HepG2 (cell line): ENCODE data around the gene ASH1L. TPM values are rescaled to one million over a fixed set of nuclear protein-coding genes. Genes with fewer than 3 reads are reported as not detected.

Experiments used
- AGO2 ChIP-seq: fragments of 200-400 bp; formaldehyde crosslinking; optimal IDR thresholded peaks from 2 replicates; pipeline ENCODE3; 2017; ENCODE audit warnings: mild to moderate bottlenecking, low read depth, low read length, moderate library complexity
- MAFK ChIP-seq, 2 experiments: IDR thresholded peaks in 1 of 2; conservative IDR thresholded peaks in 1 of 2; 2 replicates each; pipeline ENCODE4 v1.6.1; 2011; ENCODE audit warnings: improper control_type of control experiment in 2 of 2, low read length in 2 of 2
- MEIS2 ChIP-seq: sonication (generic); formaldehyde crosslinking; IDR thresholded peaks from 2 replicates; pipeline ENCODE4 v1.9.0; 2021; ENCODE audit warnings: mild to moderate bottlenecking, missing genetic modification reagents
- RELA ChIP-seq: sonication (generic); formaldehyde crosslinking; IDR thresholded peaks from 2 replicates; pipeline ENCODE4 v1.4.0; 2020; ENCODE audit warnings: missing genetic modification reagents
- SIN3A ChIP-seq: IDR thresholded peaks from 2 replicates; pipeline ENCODE4 v1.6.1; 2011; ENCODE audit warnings: low read depth, mild to moderate bottlenecking, control low read depth, low read length, borderline replicate concordance
- SMC3 ChIP-seq: IDR thresholded peaks from 2 replicates; pipeline ENCODE4 v1.6.1; 2011; ENCODE audit warnings: low read length, improper control_type of control experiment
- TCF7 ChIP-seq: sonication (generic); IDR thresholded peaks from 2 replicates; pipeline ENCODE4 v1.6.1; 2016; ENCODE audit warnings: antibody characterized with exemption, low read depth
- TOPORS ChIP-seq: sonication (generic); formaldehyde crosslinking; IDR thresholded peaks from 2 replicates; pipeline ENCODE4 v1.8.0; 2023; ENCODE audit warnings: mild to moderate bottlenecking, missing genetic modification reagents
- ZFX ChIP-seq: sonication (generic); formaldehyde crosslinking; IDR thresholded peaks from 2 replicates; pipeline ENCODE4 v1.4.0; 2020; ENCODE audit warnings: mild to moderate bottlenecking, low read depth, missing genetic modification reagents, moderate library complexity
- ZMYM4 ChIP-seq: sonication (generic); formaldehyde crosslinking; IDR thresholded peaks from 2 replicates; pipeline ENCODE4 v1.8.1; 2023; ENCODE audit warnings: mild to moderate bottlenecking, missing genetic modification reagents
- ZNF12 ChIP-seq: sonication (generic); formaldehyde crosslinking; IDR thresholded peaks from 2 replicates; pipeline ENCODE4 v1.5.0; 2020; ENCODE audit warnings: missing genetic modification reagents
- ZNF761 ChIP-seq: sonication (generic); formaldehyde crosslinking; conservative IDR thresholded peaks from 2 replicates; pipeline ENCODE4 v1.4.0; 2020; ENCODE audit warnings: mild to moderate bottlenecking, missing genetic modification reagents
- ZNF768 ChIP-seq: sonication (generic); formaldehyde crosslinking; IDR thresholded peaks from 2 replicates; pipeline ENCODE4 v1.4.0; 2020; ENCODE audit warnings: missing genetic modification reagents
- ZNF782 ChIP-seq: sonication (generic); formaldehyde crosslinking; IDR thresholded peaks from 2 replicates; pipeline ENCODE4 v1.4.0; 2020; ENCODE audit warnings: missing genetic modification reagents, mild to moderate bottlenecking, borderline replicate concordance
- ZSCAN30 ChIP-seq: sonication (generic); formaldehyde crosslinking; IDR thresholded peaks from 2 replicates; pipeline ENCODE4 v1.5.0; 2020; ENCODE audit warnings: mild to moderate bottlenecking, missing genetic modification reagents
- polyA plus RNA-seq, 8 experiments: library from polyadenylated mRNA; depleted of rRNA in 3 of 8; stranded (reverse) in 7 of 8; unstranded in 1 of 8; fragments of >200 nt; fragmentation: Illumina TruSeq in 4 of 8; extraction: Trizol in 4 of 8; gene quantifications; 2 replicates each; pipeline versions ENCODE4 v1.2.1 to v1.2.3, GENCODE V29; 2011 to 2016; ENCODE audit warnings: low read depth in 4 of 8, missing spikeins in 1 of 8, mixed read lengths in 1 of 8; ENCODE audit not compliant: insufficient read depth in 1 of 8
- total RNA-seq, 5 experiments: library from RNA; depleted of rRNA; stranded (reverse); fragments of >200 nt; fragmentation: Illumina TruSeq; extraction: Trizol; gene quantifications; 2 replicates each; pipeline ENCODE4 v1.2.3, GENCODE V29; 2016; ENCODE audit warnings: low read depth in 1 of 5
- TF ChIP-seq, protein P1 (sequence below): sonication (generic); formaldehyde crosslinking; IDR thresholded peaks from 2 replicates; pipeline ENCODE4 v1.8.1; 2023; ENCODE audit warnings: mild to moderate bottlenecking, missing genetic modification reagents
- TF ChIP-seq, protein P2 (sequence below): sonication (generic); formaldehyde crosslinking; IDR thresholded peaks from 2 replicates; pipeline ENCODE4 v1.4.0; 2020; ENCODE audit warnings: mild to moderate bottlenecking, missing genetic modification reagents
- TF ChIP-seq, protein P3 (sequence below): sonication (generic); formaldehyde crosslinking; IDR thresholded peaks from 2 replicates; pipeline ENCODE4 v1.8.1; 2022; ENCODE audit warnings: mild to moderate bottlenecking, missing genetic modification reagents
- TF ChIP-seq, protein P4 (sequence below): sonication (generic); formaldehyde crosslinking; IDR thresholded peaks from 2 replicates; pipeline ENCODE4 v1.4.0; 2020; ENCODE audit warnings: missing genetic modification reagents
- TF ChIP-seq, protein P5 (sequence below): IDR thresholded peaks from 2 replicates; pipeline ENCODE4 v1.6.1; 2016; ENCODE audit warnings: missing compliant biosample characterization, missing genetic modification reagents, borderline replicate concordance

Gene ASH1L
- total and polyA plus RNA-seq, 2 of the 13 experiments (the other 11 are each of a cell fraction or from before 2014, with no cell fraction given): 10.2 to 15.3 TPM

DNA sequence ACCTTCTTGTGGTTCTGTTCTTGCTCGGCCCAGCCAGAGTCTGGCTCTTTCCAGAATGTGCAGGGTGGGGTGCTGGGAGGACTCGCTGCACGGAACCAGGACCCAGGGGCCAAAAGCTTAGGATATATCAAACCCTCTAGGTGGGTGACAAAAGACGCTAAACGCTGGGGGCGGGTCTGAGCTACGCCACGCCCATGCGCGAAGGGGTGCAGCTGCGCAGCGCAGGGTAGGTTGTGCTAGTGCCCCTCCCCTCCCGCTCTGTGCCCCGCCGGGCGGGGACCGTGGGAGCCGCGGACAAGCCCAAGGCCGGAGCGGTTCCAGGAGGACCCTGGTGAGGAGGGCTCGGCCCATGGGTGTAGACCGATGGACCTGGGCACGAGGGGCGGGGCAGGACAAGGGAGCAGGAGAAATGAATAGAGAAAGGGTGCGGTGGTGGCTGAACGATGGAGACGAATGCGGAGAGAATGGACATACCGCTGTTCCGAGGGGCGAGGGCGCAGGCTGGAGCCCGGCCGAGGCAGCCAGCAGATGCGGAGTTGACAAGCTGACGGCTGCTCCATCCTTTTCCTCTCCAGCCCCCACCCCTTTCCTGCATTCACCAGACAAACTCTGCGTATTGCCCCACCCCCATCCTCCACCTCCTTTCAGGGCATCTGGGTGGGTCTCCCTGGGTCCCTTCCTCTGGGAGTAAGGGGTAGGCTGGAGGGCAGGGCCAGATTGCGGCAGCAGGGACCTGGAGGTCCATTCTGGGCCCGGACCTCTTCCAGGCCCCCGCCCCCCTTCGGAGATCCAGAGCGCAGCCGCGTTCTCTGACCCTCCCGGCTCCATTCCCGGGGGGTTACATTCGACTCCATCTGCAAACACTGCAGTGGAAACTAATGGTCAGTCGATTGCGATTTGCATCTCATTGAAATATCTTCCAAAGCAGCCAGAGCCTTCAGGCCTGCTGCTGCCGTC, 241.7 kb downstream of the ASH1L start, which contains the start of gene RUSC1 (continued):
- TF ChIP-seq, protein P1, sequence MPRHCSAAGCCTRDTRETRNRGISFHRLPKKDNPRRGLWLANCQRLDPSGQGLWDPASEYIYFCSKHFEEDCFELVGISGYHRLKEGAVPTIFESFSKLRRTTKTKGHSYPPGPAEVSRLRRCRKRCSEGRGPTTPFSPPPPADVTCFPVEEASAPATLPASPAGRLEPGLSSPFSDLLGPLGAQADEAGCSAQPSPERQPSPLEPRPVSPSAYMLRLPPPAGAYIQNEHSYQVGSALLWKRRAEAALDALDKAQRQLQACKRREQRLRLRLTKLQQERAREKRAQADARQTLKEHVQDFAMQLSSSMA (CRISPR knock-in tag): no peak
- TF ChIP-seq SIN3A (peak; percentile 5; the same call in 1 of the 2 replicates), ZNF12 (no peak), TOPORS (CRISPR knock-in tag) (peak; percentile 76; the same call in 1 of the 2 replicates), TCF7 (no peak), ZNF768 (CRISPR knock-in tag) (0 out of 2 replicates have a peak, but pooled peaks have one; percentile 16), AGO2 (peak; percentile 96), ZSCAN30 (no peak), ZNF761 (CRISPR knock-in tag) (no peak), ZFX (CRISPR knock-in tag) (0 out of 2 replicates have a peak, but pooled peaks have one; percentile 16), SMC3 (no peak), ZMYM4 (CRISPR knock-in tag) (no peak), MAFK (conservative IDR thresholded peaks at IDR 0.05 in 1 of 2, IDR thresholded peaks at IDR 0.05 in 1 of 2; ENCODE audit: low read length in 2 of 2) (no peak), RELA (no peak), ZNF782 (CRISPR knock-in tag) (no peak), MEIS2 (CRISPR knock-in tag) (no peak)
- TF ChIP-seq, protein P2, sequence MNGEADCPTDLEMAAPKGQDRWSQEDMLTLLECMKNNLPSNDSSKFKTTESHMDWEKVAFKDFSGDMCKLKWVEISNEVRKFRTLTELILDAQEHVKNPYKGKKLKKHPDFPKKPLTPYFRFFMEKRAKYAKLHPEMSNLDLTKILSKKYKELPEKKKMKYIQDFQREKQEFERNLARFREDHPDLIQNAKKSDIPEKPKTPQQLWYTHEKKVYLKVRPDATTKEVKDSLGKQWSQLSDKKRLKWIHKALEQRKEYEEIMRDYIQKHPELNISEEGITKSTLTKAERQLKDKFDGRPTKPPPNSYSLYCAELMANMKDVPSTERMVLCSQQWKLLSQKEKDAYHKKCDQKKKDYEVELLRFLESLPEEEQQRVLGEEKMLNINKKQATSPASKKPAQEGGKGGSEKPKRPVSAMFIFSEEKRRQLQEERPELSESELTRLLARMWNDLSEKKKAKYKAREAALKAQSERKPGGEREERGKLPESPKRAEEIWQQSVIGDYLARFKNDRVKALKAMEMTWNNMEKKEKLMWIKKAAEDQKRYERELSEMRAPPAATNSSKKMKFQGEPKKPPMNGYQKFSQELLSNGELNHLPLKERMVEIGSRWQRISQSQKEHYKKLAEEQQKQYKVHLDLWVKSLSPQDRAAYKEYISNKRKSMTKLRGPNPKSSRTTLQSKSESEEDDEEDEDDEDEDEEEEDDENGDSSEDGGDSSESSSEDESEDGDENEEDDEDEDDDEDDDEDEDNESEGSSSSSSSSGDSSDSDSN (CRISPR knock-in tag): peak; percentile 17; the same call in 1 of the 2 replicates
- TF ChIP-seq, protein P3, sequence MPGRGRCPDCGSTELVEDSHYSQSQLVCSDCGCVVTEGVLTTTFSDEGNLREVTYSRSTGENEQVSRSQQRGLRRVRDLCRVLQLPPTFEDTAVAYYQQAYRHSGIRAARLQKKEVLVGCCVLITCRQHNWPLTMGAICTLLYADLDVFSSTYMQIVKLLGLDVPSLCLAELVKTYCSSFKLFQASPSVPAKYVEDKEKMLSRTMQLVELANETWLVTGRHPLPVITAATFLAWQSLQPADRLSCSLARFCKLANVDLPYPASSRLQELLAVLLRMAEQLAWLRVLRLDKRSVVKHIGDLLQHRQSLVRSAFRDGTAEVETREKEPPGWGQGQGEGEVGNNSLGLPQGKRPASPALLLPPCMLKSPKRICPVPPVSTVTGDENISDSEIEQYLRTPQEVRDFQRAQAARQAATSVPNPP (CRISPR knock-in tag): peak; percentile 75; the same call in 1 of the 2 replicates
- TF ChIP-seq, protein P4, sequence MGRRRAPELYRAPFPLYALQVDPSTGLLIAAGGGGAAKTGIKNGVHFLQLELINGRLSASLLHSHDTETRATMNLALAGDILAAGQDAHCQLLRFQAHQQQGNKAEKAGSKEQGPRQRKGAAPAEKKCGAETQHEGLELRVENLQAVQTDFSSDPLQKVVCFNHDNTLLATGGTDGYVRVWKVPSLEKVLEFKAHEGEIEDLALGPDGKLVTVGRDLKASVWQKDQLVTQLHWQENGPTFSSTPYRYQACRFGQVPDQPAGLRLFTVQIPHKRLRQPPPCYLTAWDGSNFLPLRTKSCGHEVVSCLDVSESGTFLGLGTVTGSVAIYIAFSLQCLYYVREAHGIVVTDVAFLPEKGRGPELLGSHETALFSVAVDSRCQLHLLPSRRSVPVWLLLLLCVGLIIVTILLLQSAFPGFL (CRISPR knock-in tag): no peak
- TF ChIP-seq, protein P5, sequence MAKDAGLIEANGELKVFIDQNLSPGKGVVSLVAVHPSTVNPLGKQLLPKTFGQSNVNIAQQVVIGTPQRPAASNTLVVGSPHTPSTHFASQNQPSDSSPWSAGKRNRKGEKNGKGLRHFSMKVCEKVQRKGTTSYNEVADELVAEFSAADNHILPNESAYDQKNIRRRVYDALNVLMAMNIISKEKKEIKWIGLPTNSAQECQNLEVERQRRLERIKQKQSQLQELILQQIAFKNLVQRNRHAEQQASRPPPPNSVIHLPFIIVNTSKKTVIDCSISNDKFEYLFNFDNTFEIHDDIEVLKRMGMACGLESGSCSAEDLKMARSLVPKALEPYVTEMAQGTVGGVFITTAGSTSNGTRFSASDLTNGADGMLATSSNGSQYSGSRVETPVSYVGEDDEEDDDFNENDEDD (CRISPR knock-in tag): no peak
